Suprapubic skin (tissue), 4 donors: ENCODE measurements around the gene SCYL1. TPM values are rescaled to one million over a fixed set of nuclear protein-coding genes. Genes with fewer than 3 reads are reported as not detected.
A peak's percentile ranks its signal among the peaks of the same experiment; 100 is the strongest.

Source experiments
- DNase-seq, 2 donors: peaks; one replicate each; pipeline ENCODE4 v3.0.0-alpha.2; 2019; ENCODE audit warnings: low spot score in 2 of 2
- H3K27ac ChIP-seq: fragments of 200-600 bp; sonication (generic); one replicate; pipeline ENCODE4 v1.5.1; 2019
- H3K27me3 ChIP-seq: fragments of 200-600 bp; sonication (generic); one replicate; pipeline ENCODE4 v1.5.1; 2019
- H3K36me3 ChIP-seq: fragments of 200-600 bp; sonication (generic); one replicate; pipeline ENCODE4 v1.5.1; 2019
- H3K4me1 ChIP-seq: fragments of 200-600 bp; sonication (generic); one replicate; pipeline ENCODE4 v1.5.1; 2019
- H3K4me3 ChIP-seq: fragments of 200-600 bp; sonication (generic); one replicate; pipeline ENCODE4 v1.5.1; 2019; ENCODE audit warnings: mild to moderate bottlenecking
- H3K9me3 ChIP-seq: fragments of 200-600 bp; sonication (generic); one replicate; pipeline ENCODE4 v1.5.1; 2019
- EP300 ChIP-seq: sonication (generic); formaldehyde crosslinking; IDR thresholded peaks from one replicate; pipeline ENCODE4 v1.6.1; 2017; ENCODE audit warnings: antibody characterized with exemption
- POLR2A ChIP-seq, 2 donors: fragments of 450-650 bp; IDR thresholded peaks; one replicate each; pipeline ENCODE4 v1.6.1; 2017; ENCODE audit warnings: antibody characterized with exemption in 2 of 2, mild to moderate bottlenecking in 2 of 2, moderate library complexity in 2 of 2
- POLR2AphosphoS5 ChIP-seq, 3 donors: sonication (generic); formaldehyde crosslinking; IDR thresholded peaks; one replicate each; pipeline ENCODE4 v1.6.1; 2017; ENCODE audit warnings: antibody characterized with exemption in 3 of 3
- WGBS: methylation state at CpG from one replicate; pipeline ENCODE4 v1.1.5; 2018; 5-methylcytosine and 5-hydroxymethylcytosine counted together
- total RNA-seq, 4 donors: library from RNA; depleted of rRNA; stranded (reverse); fragments of >200 nt; gene quantifications; one replicate each; pipeline ENCODE4 v1.1.0, GENCODE V29; 2016
- TF ChIP-seq, protein P1 (sequence below), 2 donors: fragments of 200-600 bp in 1 of 2; fragments of 450-650 bp in 1 of 2; sonication (generic) in 1 of 2; IDR thresholded peaks; one replicate each; pipeline ENCODE4 v1.5.1; 2016 to 2019; ENCODE audit warnings: antibody characterized with exemption in 2 of 2, mild to moderate bottlenecking in 1 of 2, moderate library complexity in 1 of 2

SCYL1 gene
- total RNA-seq, 4 donors from 2014 or later: 63.2 to 83.6 (median 78.4) TPM

DNA sequence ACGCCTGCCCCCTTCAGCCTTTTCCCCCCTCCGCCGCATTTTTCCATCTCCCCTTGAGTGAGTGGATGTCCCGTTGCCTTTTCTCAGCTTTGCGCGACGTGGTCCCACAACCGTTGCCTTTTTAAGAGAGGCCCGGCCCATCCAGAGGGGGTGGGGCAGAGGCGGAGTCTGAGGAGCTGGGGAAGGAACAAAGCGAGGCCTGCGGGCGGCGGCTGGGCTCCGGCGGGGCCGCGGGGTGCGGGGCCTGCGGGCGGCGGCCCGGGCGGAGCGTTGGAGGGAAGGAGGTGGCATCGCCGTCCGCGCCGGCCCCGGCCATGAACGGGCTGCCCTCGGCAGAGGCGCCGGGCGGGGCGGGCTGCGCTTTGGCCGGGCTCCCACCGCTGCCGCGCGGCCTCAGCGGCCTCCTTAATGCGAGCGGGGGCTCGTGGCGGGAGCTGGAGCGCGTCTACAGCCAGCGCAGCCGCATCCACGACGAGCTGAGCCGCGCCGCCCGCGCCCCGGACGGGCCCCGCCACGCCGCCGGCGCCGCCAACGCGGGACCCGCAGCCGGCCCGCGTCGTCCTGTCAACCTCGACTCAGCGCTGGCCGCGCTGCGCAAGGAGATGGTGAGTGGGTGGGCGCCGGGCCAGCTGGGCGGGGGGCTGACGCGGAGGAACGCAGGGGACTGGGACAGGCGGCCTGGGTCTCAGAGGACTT, 47.6 kb downstream of the SCYL1 start, which contains the start of gene FAM89B:
FAM89B (plus strand) TSS at position 183 of the 696 bp plus-strand sequence; CDS start at position 315, 132 bp downstream.
- 0% methylated on average over 11 of the region's 86 CpGs for WGBS
- no peaks in the 10 kb centered on the region for H3K9me3 ChIP-seq
- H3K4me3 ChIP-seq: peak within 1 kb of the TSS; percentile 94
- peaks cover 3% of the 10 kb centered on the region for H3K36me3 ChIP-seq
- peak within 1 kb of the TSS; percentile 89 for H3K27ac ChIP-seq
- TF ChIP-seq, protein P1, sequence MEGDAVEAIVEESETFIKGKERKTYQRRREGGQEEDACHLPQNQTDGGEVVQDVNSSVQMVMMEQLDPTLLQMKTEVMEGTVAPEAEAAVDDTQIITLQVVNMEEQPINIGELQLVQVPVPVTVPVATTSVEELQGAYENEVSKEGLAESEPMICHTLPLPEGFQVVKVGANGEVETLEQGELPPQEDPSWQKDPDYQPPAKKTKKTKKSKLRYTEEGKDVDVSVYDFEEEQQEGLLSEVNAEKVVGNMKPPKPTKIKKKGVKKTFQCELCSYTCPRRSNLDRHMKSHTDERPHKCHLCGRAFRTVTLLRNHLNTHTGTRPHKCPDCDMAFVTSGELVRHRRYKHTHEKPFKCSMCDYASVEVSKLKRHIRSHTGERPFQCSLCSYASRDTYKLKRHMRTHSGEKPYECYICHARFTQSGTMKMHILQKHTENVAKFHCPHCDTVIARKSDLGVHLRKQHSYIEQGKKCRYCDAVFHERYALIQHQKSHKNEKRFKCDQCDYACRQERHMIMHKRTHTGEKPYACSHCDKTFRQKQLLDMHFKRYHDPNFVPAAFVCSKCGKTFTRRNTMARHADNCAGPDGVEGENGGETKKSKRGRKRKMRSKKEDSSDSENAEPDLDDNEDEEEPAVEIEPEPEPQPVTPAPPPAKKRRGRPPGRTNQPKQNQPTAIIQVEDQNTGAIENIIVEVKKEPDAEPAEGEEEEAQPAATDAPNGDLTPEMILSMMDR (IDR thresholded peaks at IDR 0.05): no peak
- TF ChIP-seq EP300 (no peak), POLR2AphosphoS5 (IDR thresholded peaks at IDR 0.05) (no peak), POLR2A (IDR thresholded peaks at IDR 0.05) (no peak)
- no peaks in the 10 kb centered on the region for H3K27me3 ChIP-seq
- H3K4me1 ChIP-seq: peaks cover 81% of the 10 kb centered on the region
- DNase-seq: peak; percentile 94 to 97

DNA sequence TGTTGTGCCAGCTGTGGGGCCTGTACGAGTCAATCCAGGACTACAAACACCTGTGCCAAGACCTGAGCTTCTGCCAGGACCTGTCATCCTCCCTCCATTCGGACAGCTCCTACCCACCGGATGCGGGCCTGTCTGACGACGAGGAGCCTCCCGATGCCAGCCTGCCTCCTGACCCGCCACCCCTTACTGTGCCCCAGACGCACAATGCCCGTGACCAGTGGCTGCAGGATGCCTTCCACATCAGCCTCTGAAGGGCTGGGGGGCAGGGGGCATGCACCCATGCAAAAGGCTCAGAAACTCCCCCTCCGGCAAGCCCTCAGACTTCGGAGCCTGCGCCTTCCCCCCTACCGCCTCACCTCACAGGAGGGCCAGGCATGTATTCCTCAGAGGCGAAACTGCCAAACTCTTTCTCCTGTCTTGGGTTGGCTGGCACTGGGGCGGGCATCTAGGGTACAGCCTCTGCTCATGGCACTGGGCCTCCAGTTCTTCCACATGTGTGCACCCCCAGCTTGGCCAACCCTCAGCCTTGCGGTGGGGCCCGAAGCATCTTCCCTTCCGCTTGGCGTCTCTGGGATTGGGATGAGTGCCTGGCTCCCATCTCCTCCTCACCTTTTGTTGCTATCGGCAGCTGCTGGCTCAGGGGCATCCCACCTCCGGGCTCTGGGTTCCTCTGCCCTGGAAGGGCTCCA, 48.7 kb downstream of the SCYL1 start:
- H3K27me3 ChIP-seq: no peaks in the 10 kb centered on the region
- 11% methylated on average over 14 of the region's 22 CpGs for WGBS
- H3K27ac ChIP-seq: peak overlapping the region; percentile 89
- peak overlapping the region; percentile 94 for H3K4me3 ChIP-seq
- H3K36me3 ChIP-seq: no peaks in the 10 kb centered on the region
- peaks cover 83% of the 10 kb centered on the region for H3K4me1 ChIP-seq
- TF ChIP-seq POLR2A (IDR thresholded peaks at IDR 0.05) (no peak), EP300 (no peak), POLR2AphosphoS5 (IDR thresholded peaks at IDR 0.05) (no peak)
- TF ChIP-seq, protein P1 (IDR thresholded peaks at IDR 0.05): no peak
- H3K9me3 ChIP-seq: no peaks in the 10 kb centered on the region
- no peak for DNase-seq

DNA sequence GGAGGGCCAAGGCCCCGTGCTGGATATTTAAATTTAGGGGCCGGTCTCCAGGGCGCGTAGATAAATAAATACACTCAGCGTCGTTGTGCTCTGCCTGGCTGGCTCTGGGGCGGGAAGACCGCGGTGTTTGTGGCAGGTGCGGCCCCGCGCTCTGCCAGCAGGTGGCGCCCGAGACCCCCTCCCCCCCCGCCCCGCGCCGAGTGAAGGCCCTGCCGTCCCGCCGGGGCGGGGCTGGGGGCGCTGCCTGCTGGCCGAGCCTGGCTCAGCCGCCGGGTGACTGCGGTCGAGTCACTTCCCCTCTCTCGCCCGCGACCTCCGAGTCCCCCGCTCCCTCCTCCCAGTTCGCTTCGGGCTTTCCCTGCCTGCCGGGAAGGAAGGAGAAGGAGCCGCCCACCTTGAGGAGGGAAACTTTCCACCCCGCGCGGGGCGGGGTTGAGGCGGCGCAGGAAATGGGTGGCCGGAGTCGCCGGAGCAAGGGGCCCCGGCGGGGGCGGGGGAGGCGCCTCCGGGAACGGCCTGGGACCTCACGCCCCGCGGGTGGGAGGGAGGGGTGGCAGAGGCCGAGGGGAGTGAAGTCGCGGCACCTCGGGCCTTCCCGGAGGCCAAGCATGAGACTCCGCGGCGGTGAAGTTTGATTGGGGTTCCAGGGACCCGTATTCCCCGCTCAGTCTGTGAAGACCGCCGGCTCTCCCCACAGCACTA, 49.4 kb downstream of the SCYL1 start:
- Histone ChIP-seq H3K36me3 (peaks cover 5% of the 10 kb centered on the region), H3K4me3 (peak overlapping the region; percentile 94), H3K9me3 (no peaks in the 10 kb centered on the region), H3K27me3 (no peaks in the 10 kb centered on the region), H3K27ac (peak overlapping the region; percentile 89), H3K4me1 (peaks cover 78% of the 10 kb centered on the region)
- WGBS: 1% methylated on average over 26 of the region's 67 CpGs
- TF ChIP-seq POLR2A (IDR thresholded peaks at IDR 0.05): no peak
- peak in 2 of 3 donors; percentile 63 to 83 for TF ChIP-seq POLR2AphosphoS5 (IDR thresholded peaks at IDR 0.05)
- TF ChIP-seq EP300: no peak
- TF ChIP-seq, protein P1 (IDR thresholded peaks at IDR 0.05): peak; percentile 65 to 99
- peak; percentile 94 to 95 for DNase-seq

DNA sequence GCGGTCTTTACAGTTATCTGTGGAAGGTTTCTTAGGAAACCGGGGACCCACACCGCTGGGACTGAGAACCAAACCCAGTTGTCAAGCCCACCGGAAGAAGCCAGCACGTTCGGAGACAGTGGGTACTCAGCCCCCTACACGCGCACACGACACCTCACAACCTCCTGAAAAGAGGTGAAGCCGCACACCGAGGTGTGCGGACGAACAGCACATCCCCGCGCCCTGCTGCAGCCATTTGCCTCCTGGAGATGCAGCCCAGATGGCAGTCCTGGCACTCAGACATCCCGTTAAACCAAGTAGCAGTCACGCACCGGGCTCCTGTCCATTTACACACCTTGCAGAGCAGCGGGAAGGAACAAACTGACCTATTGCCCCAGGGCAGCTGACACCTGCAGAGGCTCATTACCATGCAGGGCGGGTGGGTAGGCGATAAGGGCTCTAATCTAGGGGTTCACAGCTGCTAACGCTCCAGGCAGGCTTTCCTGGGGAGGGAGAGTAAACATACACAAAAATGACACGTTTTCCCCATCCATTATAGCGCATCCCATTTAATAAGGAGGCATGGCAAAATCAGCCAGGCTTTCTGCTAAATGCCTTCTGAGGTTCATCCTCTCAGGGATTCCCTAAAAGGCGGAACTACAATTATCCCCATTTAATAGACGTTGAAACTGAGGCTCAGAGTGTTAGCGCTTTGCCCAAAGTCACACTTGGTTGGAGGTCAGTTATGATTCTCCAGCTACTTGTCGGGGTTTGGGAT, 50.1 kb downstream of the SCYL1 start:
- 18% methylated on average over 13 of the region's 28 CpGs for WGBS
- Histone ChIP-seq H3K27ac (peak overlapping the region; percentile 89), H3K4me1 (peaks cover 74% of the 10 kb centered on the region), H3K27me3 (no peaks in the 10 kb centered on the region), H3K36me3 (peaks cover 12% of the 10 kb centered on the region), H3K4me3 (peak overlapping the region; percentile 94), H3K9me3 (no peaks in the 10 kb centered on the region)
- TF ChIP-seq POLR2AphosphoS5 (IDR thresholded peaks at IDR 0.05) (no peak), EP300 (no peak), POLR2A (IDR thresholded peaks at IDR 0.05) (no peak)
- TF ChIP-seq, protein P1 (IDR thresholded peaks at IDR 0.05): no peak
- DNase-seq: no peak
